NCI-H2227 (cell line): Measurements from ENCODE around the gene RBM17.
"Not testable (repeated sequence)": the region's sequence is repeated elsewhere in the genome, so short reads cannot be mapped to it uniquely, and the experiment has no call there.

ENCODE experiments used
- DNase-seq: peaks from one replicate; lab custom pipeline; 2025; ENCODE audit not compliant: unreplicated experiment; lab: John Stamatoyannopoulos, UW

The RBM17 gene

GRCh38 chr10:6109444-6109775 is 20.6 kb downstream of the RBM17 start:
- no peak for DNase-seq

GRCh38 chr10:6110136-6110535 is 21.3 kb downstream of the RBM17 start:
- no peak for DNase-seq

GRCh38 chr10:6112893-6113292 is 24.1 kb downstream of the RBM17 start:
- DNase-seq = no peak

- no peak for DNase-seq
Observed at GRCh38 chr10:6114299-6114698, 25.5 kb downstream of the RBM17 start.

GRCh38 chr10:6114805-6115341 is 26.0 kb downstream of the RBM17 start:
- DNase-seq = no peak

- no peak for DNase-seq
Observed at GRCh38 chr10:6115411-6115810, 26.6 kb downstream of the RBM17 start.

GRCh38 chr10:6115824-6116350 is 27.1 kb downstream of the RBM17 start:
- no peak for DNase-seq

- DNase-seq = no peak
Observed at GRCh38 chr10:6116806-6117205, 28.0 kb downstream of the RBM17 start.

GRCh38 chr10:6117711-6118110 is 28.9 kb downstream of the RBM17 start:
- no peak for DNase-seq

GRCh38 chr10:6119423-6119822 is 30.6 kb downstream of the RBM17 start:
- no peak for DNase-seq

- no peak for DNase-seq
Observed at GRCh38 chr10:6119962-6120361, 31.1 kb downstream of the RBM17 start.

GRCh38 chr10:6120691-6121090 is 31.9 kb downstream of the RBM17 start:
- no peak for DNase-seq

GRCh38 chr10:6121146-6121545 is 32.3 kb downstream of the RBM17 start:
- no peak for DNase-seq

- no peak for DNase-seq
Observed at GRCh38 chr10:6123532-6123931, 34.7 kb downstream of the RBM17 start.

- no peak for DNase-seq
Observed at GRCh38 chr10:6124666-6125065, 35.8 kb downstream of the RBM17 start.

GRCh38 chr10:6127461-6127860 is 38.6 kb downstream of the RBM17 start:
- DNase-seq = not testable (repeated sequence)

- no peak for DNase-seq
Observed at GRCh38 chr10:6128087-6128486, 39.3 kb downstream of the RBM17 start.

GRCh38 chr10:6128591-6129251 is 39.9 kb downstream of the RBM17 start:
- no peak for DNase-seq

- DNase-seq = no peak
Observed at GRCh38 chr10:6130848-6131470, 42.1 kb downstream of the RBM17 start.

- no peak for DNase-seq
Observed at GRCh38 chr10:6133331-6134098, 44.7 kb downstream of the RBM17 start.

- DNase-seq = no peak
Observed at GRCh38 chr10:6134099-6134823, 45.4 kb downstream of the RBM17 start.
